Upper lobe of left lung (tissue), 6 donors: Measurements from ENCODE around the gene RASSF6. TPM values are rescaled to one million over a fixed set of nuclear protein-coding genes. Genes with fewer than 3 reads are reported as not detected.
A peak's percentile ranks its signal among the peaks of the same experiment; 100 is the strongest.

ENCODE experiments used
- ATAC-seq, 2 donors: fragments of 200-7000 bp; cut with Tn5 transposase; one replicate each; pipeline ENCODE4 v1.9.1; 2022; ENCODE audit warnings: mild to moderate bottlenecking in 2 of 2, moderate library complexity in 2 of 2; ENCODE audit not compliant: low FRiP score in 2 of 2
- DNase-seq, 2 donors: peaks; one replicate each; pipeline ENCODE4 v3.0.0-alpha.2; 2019 to 2020
- H3K27ac ChIP-seq, 4 donors: fragments of 200-600 bp; sonication (generic); one replicate each; pipeline ENCODE4 v1.5.1; 2016 to 2019
- H3K27me3 ChIP-seq, 4 donors: fragments of 200-600 bp; sonication (generic); one replicate each; pipeline ENCODE4 v1.5.1; 2017 to 2019
- H3K36me3 ChIP-seq, 4 donors: fragments of 200-600 bp; sonication (generic); one replicate each; pipeline ENCODE4 v1.5.1; 2016 to 2019
- H3K4me1 ChIP-seq, 4 donors: fragments of 200-600 bp; sonication (generic); one replicate each; pipeline ENCODE4 v1.5.1; 2018 to 2019
- H3K4me3 ChIP-seq, 4 donors: fragments of 200-600 bp; sonication (generic); one replicate each; pipeline ENCODE4 v1.5.1; 2017 to 2019; ENCODE audit warnings: mild to moderate bottlenecking in 2 of 4, moderate library complexity in 1 of 4
- H3K9me3 ChIP-seq, 4 donors: fragments of 200-600 bp; sonication (generic); one replicate each; pipeline ENCODE4 v1.5.1; 2018 to 2019
- CTCF ChIP-seq, 6 experiments: fragments of 450-650 bp in 4 of 6; fragments of 200-600 bp in 2 of 6; sonication (generic) in 2 of 6; IDR thresholded peaks; one replicate each; pipeline ENCODE4 v1.5.1; 2016 to 2019; ENCODE audit warnings: antibody characterized with exemption in 6 of 6
- EP300 ChIP-seq, 4 donors: sonication (generic); formaldehyde crosslinking; IDR thresholded peaks; one replicate each; pipeline ENCODE4 v1.5.1; 2017; ENCODE audit warnings: antibody characterized with exemption in 4 of 4, control low read depth in 2 of 4
- POLR2A ChIP-seq, 4 donors: fragments of 450-650 bp; IDR thresholded peaks; one replicate each; pipeline ENCODE4 v1.5.1; 2016 to 2017; ENCODE audit warnings: antibody characterized with exemption in 4 of 4, mild to moderate bottlenecking in 2 of 4
- POLR2AphosphoS5 ChIP-seq, 2 donors: sonication (generic); formaldehyde crosslinking; IDR thresholded peaks; one replicate each; pipeline ENCODE4 v1.5.1; 2017; ENCODE audit warnings: antibody characterized with exemption in 2 of 2
- WGBS, 2 donors: methylation state at CpG; one replicate each; pipeline ENCODE4 v1.1.5; 2017 to 2018; 5-methylcytosine and 5-hydroxymethylcytosine counted together
- total RNA-seq, 6 donors: library from RNA; depleted of rRNA in 4 of 6; stranded (reverse); fragments of >200 nt in 4 of 6; gene quantifications; one replicate each; pipeline versions ENCODE4 v1.1.0 to v1.2.1, GENCODE V29; 2016 to 2021
- donor health status: DM: no; HTN: no; CAD: no; lungs with moderate emphysema.
- donor health status: DM: no; HTN: yes; CAD: no; lungs with severe emphysema.

Gene RASSF6
- total RNA-seq, 6 donors from 2014 or later, result 1.1 to 8.3 (median 1.7) TPM

GRCh38 chr4:73589887-73590801 is 30.1 kb downstream of the RASSF6 start:
- TF ChIP-seq POLR2A (IDR thresholded peaks at IDR 0.05) (no peak), EP300 (IDR thresholded peaks at IDR 0.05) (no peak), POLR2AphosphoS5 (IDR thresholded peaks at IDR 0.05) (no peak), CTCF (IDR thresholded peaks at IDR 0.05) (no peak)
- Histone ChIP-seq H3K4me3 (no peak overlapping the region), H3K36me3 (no peaks in the 10 kb centered on the region), H3K27ac (no peak overlapping the region), H3K9me3 (no peaks in the 10 kb centered on the region), H3K4me1 (peaks cover 0 to 7% (median 0%) of the 10 kb centered on the region in 4 donors), H3K27me3 (no peaks in the 10 kb centered on the region)
- DNase-seq (no peak), ATAC-seq (peak; percentile 34 to 51)
- 34 to 37% methylated on average over 5 of the region's 5 CpGs for WGBS, 2 donors

GRCh38 chr4:73589261-73589847 is 30.9 kb downstream of the RASSF6 start:
- peak in 1 of 2 donors; percentile 72 for ATAC-seq
- no peaks in the 10 kb centered on the region for H3K27me3 ChIP-seq
- peaks cover 0 to 7% (median 0%) of the 10 kb centered on the region in 4 donors for H3K4me1 ChIP-seq
- DNase-seq, result no peak
- H3K36me3 ChIP-seq, result no peaks in the 10 kb centered on the region
- WGBS, 2 donors, result 86 to 92% methylated on average over 4 of the region's 4 CpGs
- H3K4me3 ChIP-seq, result no peak overlapping the region
- TF ChIP-seq POLR2AphosphoS5 (IDR thresholded peaks at IDR 0.05) (no peak), POLR2A (IDR thresholded peaks at IDR 0.05) (no peak), CTCF (IDR thresholded peaks at IDR 0.05) (no peak), EP300 (IDR thresholded peaks at IDR 0.05) (no peak)
- H3K9me3 ChIP-seq, result no peaks in the 10 kb centered on the region
- H3K27ac ChIP-seq, result no peak overlapping the region

GRCh38 chr4:73588613-73589012 is 31.6 kb downstream of the RASSF6 start:
- Histone ChIP-seq H3K4me3 (no peak overlapping the region), H3K36me3 (no peaks in the 10 kb centered on the region), H3K9me3 (no peaks in the 10 kb centered on the region), H3K4me1 (peaks cover 0 to 7% (median 0%) of the 10 kb centered on the region in 4 donors), H3K27me3 (no peaks in the 10 kb centered on the region), H3K27ac (no peak overlapping the region)
- DNase-seq (no peak), ATAC-seq (no peak)
- 82 to 90% methylated on average over 1 of the region's 1 CpG for WGBS, 2 donors
- no peak for TF ChIP-seq POLR2AphosphoS5 (IDR thresholded peaks at IDR 0.05)
- TF ChIP-seq POLR2A (IDR thresholded peaks at IDR 0.05), result no peak
- no peak for TF ChIP-seq CTCF (IDR thresholded peaks at IDR 0.05)
- TF ChIP-seq EP300 (IDR thresholded peaks at IDR 0.05), result no peak

GRCh38 chr4:73586666-73587065 is 33.6 kb downstream of the RASSF6 start:
- Histone ChIP-seq H3K27ac (no peak overlapping the region), H3K27me3 (no peaks in the 10 kb centered on the region), H3K9me3 (no peaks in the 10 kb centered on the region), H3K4me1 (peaks cover 0 to 7% (median 0%) of the 10 kb centered on the region in 4 donors), H3K4me3 (no peak overlapping the region), H3K36me3 (no peaks in the 10 kb centered on the region)
- no peak for DNase-seq
- TF ChIP-seq EP300 (IDR thresholded peaks at IDR 0.05) (no peak), POLR2AphosphoS5 (IDR thresholded peaks at IDR 0.05) (no peak), POLR2A (IDR thresholded peaks at IDR 0.05) (no peak), CTCF (IDR thresholded peaks at IDR 0.05) (no peak)
- no peak for ATAC-seq
- WGBS, 2 donors, result 75 to 81% methylated on average over 3 of the region's 3 CpGs
